Measurements from ENCODE around the gene PTK6. TPM values are rescaled to one million over a fixed set of nuclear protein-coding genes. Genes with fewer than 3 reads are reported as not detected.
"Not testable (repeated sequence)": the region's sequence is repeated elsewhere in the genome, so short reads cannot be mapped to it uniquely, and the experiment has no call there.

Gene PTK6
- total and polyA plus RNA-seq, 2 experiments from 2014 or later = 0.27 to 1.1 TPM

GRCh38 chr20:63560856-63561609 lies 23.9 kb upstream of the PTK6 start:
- Histone ChIP-seq H3K4me3 (no peak overlapping the region), H3K9me2 (replicated peaks; ENCODE audit: insufficient read depth) (no peaks in the 10 kb centered on the region), H3K27ac (no peak overlapping the region), H3K4me2 (no peak overlapping the region), H3K9me3 (ENCODE audit: low read depth) (no peaks in the 10 kb centered on the region), H4K20me1 (ENCODE audit: insufficient read depth, poor library complexity, severe bottlenecking) (no peaks in the 10 kb centered on the region), H2AFZ (no peak overlapping the region), H3K27me3 (no peaks in the 10 kb centered on the region), H3K36me3 (replicated peaks; ENCODE audit: insufficient read depth, low read depth) (no peaks in the 10 kb centered on the region), H3K4me1 (ENCODE audit: insufficient read depth) (no peaks in the 10 kb centered on the region), H3K79me2 (no peaks in the 10 kb centered on the region)
- 96% methylated on average over 25 of the region's 26 CpGs for WGBS (ENCODE audit: low lambda C conversion rate, missing lambda C conversion rate)
- no peak for DNase-seq (ENCODE audit: low spot score)
- TF ChIP-seq EZH2phosphoT487 (IDR thresholded peaks at IDR 0.05; ENCODE audit: low read depth, severe bottlenecking, unreplicated experiment) (no peak), EZH2 (IDR thresholded peaks at IDR 0.05; ENCODE audit: borderline replicate concordance) (no peak)
- TF ChIP-seq, protein P1, sequence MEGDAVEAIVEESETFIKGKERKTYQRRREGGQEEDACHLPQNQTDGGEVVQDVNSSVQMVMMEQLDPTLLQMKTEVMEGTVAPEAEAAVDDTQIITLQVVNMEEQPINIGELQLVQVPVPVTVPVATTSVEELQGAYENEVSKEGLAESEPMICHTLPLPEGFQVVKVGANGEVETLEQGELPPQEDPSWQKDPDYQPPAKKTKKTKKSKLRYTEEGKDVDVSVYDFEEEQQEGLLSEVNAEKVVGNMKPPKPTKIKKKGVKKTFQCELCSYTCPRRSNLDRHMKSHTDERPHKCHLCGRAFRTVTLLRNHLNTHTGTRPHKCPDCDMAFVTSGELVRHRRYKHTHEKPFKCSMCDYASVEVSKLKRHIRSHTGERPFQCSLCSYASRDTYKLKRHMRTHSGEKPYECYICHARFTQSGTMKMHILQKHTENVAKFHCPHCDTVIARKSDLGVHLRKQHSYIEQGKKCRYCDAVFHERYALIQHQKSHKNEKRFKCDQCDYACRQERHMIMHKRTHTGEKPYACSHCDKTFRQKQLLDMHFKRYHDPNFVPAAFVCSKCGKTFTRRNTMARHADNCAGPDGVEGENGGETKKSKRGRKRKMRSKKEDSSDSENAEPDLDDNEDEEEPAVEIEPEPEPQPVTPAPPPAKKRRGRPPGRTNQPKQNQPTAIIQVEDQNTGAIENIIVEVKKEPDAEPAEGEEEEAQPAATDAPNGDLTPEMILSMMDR (IDR thresholded peaks at IDR 0.05; ENCODE audit: poor library complexity) = no peak

- Histone ChIP-seq H3K27me3 (no peaks in the 10 kb centered on the region), H3K9me3 (ENCODE audit: low read depth) (no peaks in the 10 kb centered on the region), H3K4me2 (no peak overlapping the region), H3K9me2 (replicated peaks; ENCODE audit: insufficient read depth) (no peaks in the 10 kb centered on the region), H3K79me2 (no peaks in the 10 kb centered on the region), H2AFZ (no peak overlapping the region), H3K36me3 (replicated peaks; ENCODE audit: insufficient read depth, low read depth) (no peaks in the 10 kb centered on the region), H4K20me1 (ENCODE audit: insufficient read depth, poor library complexity, severe bottlenecking) (no peaks in the 10 kb centered on the region), H3K4me1 (ENCODE audit: insufficient read depth) (no peaks in the 10 kb centered on the region), H3K4me3 (no peak overlapping the region), H3K27ac (no peak overlapping the region)
- TF ChIP-seq EZH2phosphoT487 (IDR thresholded peaks at IDR 0.05; ENCODE audit: low read depth, severe bottlenecking, unreplicated experiment) (no peak), EZH2 (IDR thresholded peaks at IDR 0.05; ENCODE audit: borderline replicate concordance) (no peak)
- TF ChIP-seq, protein P1 (IDR thresholded peaks at IDR 0.05; ENCODE audit: poor library complexity) = no peak
- WGBS (ENCODE audit: low lambda C conversion rate, missing lambda C conversion rate) = 96% methylated on average over 11 of the region's 16 CpGs
- DNase-seq (ENCODE audit: low spot score) = no peak
These were observed 23.2 kb upstream of the PTK6 start for GRCh38 chr20:63560333-63560805.

DNA sequence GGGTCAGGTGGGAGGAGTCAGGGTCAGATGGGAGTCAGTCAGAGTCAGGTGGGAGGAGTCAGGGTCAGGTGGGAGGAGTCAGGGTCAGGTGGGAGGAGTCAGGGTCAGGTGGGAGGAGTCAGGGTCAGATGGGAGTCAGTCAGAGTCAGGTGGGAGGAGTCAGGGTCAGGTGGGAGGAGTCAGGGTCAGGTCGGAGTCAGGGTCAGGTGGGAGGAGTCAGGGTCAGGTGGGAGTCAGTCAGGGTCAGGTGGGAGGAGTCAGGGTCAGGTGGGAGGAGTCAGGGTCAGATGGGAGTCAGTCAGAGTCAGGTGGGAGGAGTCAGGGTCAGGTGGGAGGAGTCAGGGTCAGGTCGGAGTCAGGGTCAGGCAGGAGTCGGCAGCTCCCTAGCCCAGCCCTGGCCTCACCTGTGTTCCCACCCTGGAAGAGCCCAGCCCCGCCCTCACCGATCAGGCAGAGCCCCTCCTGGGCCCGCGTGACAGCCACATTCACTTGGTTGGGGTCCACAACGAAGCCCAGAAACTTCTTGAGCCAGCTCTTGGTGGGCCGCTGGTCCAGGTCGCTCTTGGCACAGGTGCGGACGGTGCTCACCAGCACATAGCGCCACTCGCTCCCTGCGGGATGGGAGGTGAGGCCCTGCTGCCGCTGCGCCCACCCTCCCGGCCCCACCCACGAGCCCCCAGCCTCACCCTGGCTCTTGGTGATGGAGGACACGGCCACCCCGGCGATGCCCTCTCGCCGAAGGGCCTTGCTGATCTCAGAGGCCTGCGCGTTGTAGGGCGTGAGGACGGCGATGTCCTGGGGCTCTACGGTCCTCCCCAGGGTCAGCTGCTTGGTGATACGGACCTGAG lies 22.5 kb upstream of the PTK6 start:
- not testable (repeated sequence) for H3K9me3 ChIP-seq (ENCODE audit: low read depth); H3K79me2 ChIP-seq; DNase-seq (ENCODE audit: low spot score); H4K20me1 ChIP-seq (ENCODE audit: insufficient read depth, poor library complexity, severe bottlenecking); H3K36me3 ChIP-seq (replicated peaks; ENCODE audit: insufficient read depth, low read depth); H3K27ac ChIP-seq; H3K4me3 ChIP-seq; H3K9me2 ChIP-seq (replicated peaks; ENCODE audit: insufficient read depth); H3K27me3 ChIP-seq; H3K4me1 ChIP-seq (ENCODE audit: insufficient read depth); H3K4me2 ChIP-seq; H2AFZ ChIP-seq
- 99% methylated on average over 18 of the region's 31 CpGs for WGBS (ENCODE audit: low lambda C conversion rate, missing lambda C conversion rate)

Data from hepatocyte (in vitro differentiated cells).